Endodermal cell (in vitro differentiated cells): ENCODE data around the gene STRADB. TPM values are rescaled to one million over a fixed set of nuclear protein-coding genes. Genes with fewer than 3 reads are reported as not detected.

Experiments
- DNase-seq: peaks from one replicate; pipeline ENCODE4 v3.0.0-alpha.2; 2017
- H3K27ac ChIP-seq: 2 replicates; pipeline ENCODE4 v1.5.1; 2013; ENCODE audit warnings: mild to moderate bottlenecking, low read depth, low read length, moderate library complexity
- H3K27me3 ChIP-seq: 2 replicates; pipeline ENCODE4 v1.6.1; 2013; ENCODE audit warnings: mild to moderate bottlenecking, low read length, moderate library complexity; ENCODE audit not compliant: insufficient read depth, control insufficient read depth, poor library complexity, severe bottlenecking
- H3K36me3 ChIP-seq: 2 replicates; pipeline ENCODE4 v1.7.0; 2013; ENCODE audit warnings: mild to moderate bottlenecking, low read length, moderate library complexity; ENCODE audit not compliant: control insufficient read depth, insufficient read depth
- H3K4me1 ChIP-seq: one replicate; pipeline ENCODE4 v1.7.0; 2013; ENCODE audit warnings: low read length; ENCODE audit not compliant: control insufficient read depth, insufficient read depth
- H3K4me3 ChIP-seq: 2 replicates; pipeline ENCODE4 v1.5.1; 2013; ENCODE audit warnings: mild to moderate bottlenecking, low read length, moderate library complexity
- H3K9ac ChIP-seq: 2 replicates; pipeline ENCODE4 v1.6.1; 2013; ENCODE audit warnings: mild to moderate bottlenecking, low read length, moderate library complexity; ENCODE audit not compliant: poor library complexity, severe bottlenecking; ENCODE audit errors: extremely low read depth
- H3K9me3 ChIP-seq: 2 replicates; pipeline ENCODE4 v1.6.1; 2013; ENCODE audit warnings: mild to moderate bottlenecking, low read length, moderate library complexity; ENCODE audit not compliant: control insufficient read depth
- H3K27ac Mint-ChIP-seq: 2 replicates; pipeline ENCODE4 v1.8.0; 2020; ENCODE audit warnings: mixed read lengths
- H3K27me3 Mint-ChIP-seq: 2 replicates; pipeline ENCODE4 v1.8.0; 2021; ENCODE audit warnings: mild to moderate bottlenecking, mixed read lengths; ENCODE audit not compliant: insufficient read depth
- H3K36me3 Mint-ChIP-seq: 2 replicates; pipeline ENCODE4 v1.8.0; 2020; ENCODE audit warnings: low read depth, mixed read lengths
- H3K4me1 Mint-ChIP-seq: 2 replicates; pipeline ENCODE4 v1.8.0; 2020; ENCODE audit warnings: mixed read lengths
- H3K4me3 Mint-ChIP-seq: 2 replicates; pipeline ENCODE4 v1.8.0; 2020; ENCODE audit warnings: mild to moderate bottlenecking, moderate library complexity, mixed read lengths
- H3K9me3 Mint-ChIP-seq: 2 replicates; pipeline ENCODE4 v1.8.0; 2020; ENCODE audit warnings: mild to moderate bottlenecking, mixed read lengths
- WGBS, 2 experiments: methylation state at CpG; one replicate each; pipeline versions ENCODE4 v1.1.5 to v1.1.7; 2013; ENCODE audit warnings: missing lambda C conversion rate in 2 of 2, mixed read lengths in 1 of 2; ENCODE audit not compliant: insufficient coverage in 1 of 2, insufficient read length in 1 of 2; 5-methylcytosine and 5-hydroxymethylcytosine counted together
- total RNA-seq, 2 donors: library from RNA; stranded (reverse); fragmentation: NEBNext Ultra II Directional in 1 of 2; extraction: Animal tissue kit (Norgen Biotek cat#: 25700) in 1 of 2; gene quantifications; 2 replicates in 1 of 2; 3 replicates in 1 of 2; pipeline ENCODE4 v1.2.1, GENCODE V29; 2021
- TF ChIP-seq, protein P1 (sequence below): fragments of 200-600 bp; sonication (generic); conservative IDR thresholded peaks from 2 replicates; pipeline ENCODE4 v1.5.0; 2021; ENCODE audit warnings: antibody characterized with exemption, mild to moderate bottlenecking

STRADB gene
- total RNA-seq, 2 donors from 2014 or later: 39.7 to 50.1 TPM

GRCh38 chr2:201515573-201516246, 64.2 kb downstream of the STRADB start:
- Mint-ChIP-seq H3K4me3 (no peak overlapping the region), H3K27ac (no peak overlapping the region), H3K4me1 (no peaks in the 10 kb centered on the region), H3K9me3 (no peaks in the 10 kb centered on the region), H3K36me3 (no peaks in the 10 kb centered on the region), H3K27me3 (no peaks in the 10 kb centered on the region)
- no peaks in the 10 kb centered on the region for H3K27me3 ChIP-seq
- H3K9ac ChIP-seq: no peak overlapping the region
- H3K4me3 ChIP-seq: no peak overlapping the region
- no peaks in the 10 kb centered on the region for H3K36me3 ChIP-seq
- H3K27ac ChIP-seq: no peak overlapping the region
- TF ChIP-seq, protein P1, sequence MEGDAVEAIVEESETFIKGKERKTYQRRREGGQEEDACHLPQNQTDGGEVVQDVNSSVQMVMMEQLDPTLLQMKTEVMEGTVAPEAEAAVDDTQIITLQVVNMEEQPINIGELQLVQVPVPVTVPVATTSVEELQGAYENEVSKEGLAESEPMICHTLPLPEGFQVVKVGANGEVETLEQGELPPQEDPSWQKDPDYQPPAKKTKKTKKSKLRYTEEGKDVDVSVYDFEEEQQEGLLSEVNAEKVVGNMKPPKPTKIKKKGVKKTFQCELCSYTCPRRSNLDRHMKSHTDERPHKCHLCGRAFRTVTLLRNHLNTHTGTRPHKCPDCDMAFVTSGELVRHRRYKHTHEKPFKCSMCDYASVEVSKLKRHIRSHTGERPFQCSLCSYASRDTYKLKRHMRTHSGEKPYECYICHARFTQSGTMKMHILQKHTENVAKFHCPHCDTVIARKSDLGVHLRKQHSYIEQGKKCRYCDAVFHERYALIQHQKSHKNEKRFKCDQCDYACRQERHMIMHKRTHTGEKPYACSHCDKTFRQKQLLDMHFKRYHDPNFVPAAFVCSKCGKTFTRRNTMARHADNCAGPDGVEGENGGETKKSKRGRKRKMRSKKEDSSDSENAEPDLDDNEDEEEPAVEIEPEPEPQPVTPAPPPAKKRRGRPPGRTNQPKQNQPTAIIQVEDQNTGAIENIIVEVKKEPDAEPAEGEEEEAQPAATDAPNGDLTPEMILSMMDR: no peak
- no peak for DNase-seq
- H3K4me1 ChIP-seq: no peaks in the 10 kb centered on the region
- no peaks in the 10 kb centered on the region for H3K9me3 ChIP-seq
- 90 to 92% methylated on average over 2 to 4 of the region's 4 CpGs for WGBS, 2 experiments

DNA sequence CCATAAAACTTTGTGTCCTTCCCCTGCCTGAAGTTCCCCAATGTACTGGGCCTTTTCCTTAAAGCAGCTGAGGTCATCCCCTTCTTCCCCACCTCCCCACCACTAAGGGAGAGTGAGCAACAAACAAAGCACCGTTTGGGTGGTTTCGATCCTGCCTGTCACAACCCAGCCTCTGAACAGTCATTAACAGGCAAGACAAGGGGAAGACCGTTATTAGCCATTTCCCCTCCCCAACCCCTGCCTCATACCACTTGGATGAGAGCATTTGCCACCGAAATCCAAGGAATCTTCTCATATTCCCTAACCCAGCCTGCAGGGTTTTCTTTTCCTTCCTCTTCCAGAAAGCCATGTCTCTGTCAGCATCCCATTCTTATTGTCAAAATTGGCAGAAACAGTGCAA, 65.6 kb downstream of the STRADB start:
- Mint-ChIP-seq H3K27ac (no peak overlapping the region), H3K9me3 (no peaks in the 10 kb centered on the region), H3K27me3 (no peaks in the 10 kb centered on the region), H3K36me3 (no peaks in the 10 kb centered on the region), H3K4me3 (no peak overlapping the region), H3K4me1 (no peaks in the 10 kb centered on the region)
- H3K36me3 ChIP-seq: no peaks in the 10 kb centered on the region
- H3K27me3 ChIP-seq: no peaks in the 10 kb centered on the region
- no peak for DNase-seq
- H3K4me3 ChIP-seq: no peak overlapping the region
- no peak overlapping the region for H3K27ac ChIP-seq
- H3K9me3 ChIP-seq: no peaks in the 10 kb centered on the region
- TF ChIP-seq, protein P1: no peak
- no peak overlapping the region for H3K9ac ChIP-seq
- H3K4me1 ChIP-seq: no peaks in the 10 kb centered on the region
- 69 to 75% methylated on average over 2 to 4 of the region's 4 CpGs for WGBS, 2 experiments

- H3K36me3 ChIP-seq: no peaks in the 10 kb centered on the region
- no peaks in the 10 kb centered on the region for H3K4me1 Mint-ChIP-seq
- H3K36me3 Mint-ChIP-seq: no peaks in the 10 kb centered on the region
- H3K9me3 ChIP-seq: peaks cover 5% of the 10 kb centered on the region
- no peaks in the 10 kb centered on the region for H3K4me1 ChIP-seq
- no peak overlapping the region for H3K4me3 Mint-ChIP-seq
- TF ChIP-seq, protein P1: no peak
- H3K4me3 ChIP-seq: no peak overlapping the region
- peaks cover 2% of the 10 kb centered on the region for H3K9me3 Mint-ChIP-seq
- WGBS, 2 experiments: 94 to 100% methylated on average over 2 of the region's 2 CpGs
- H3K27ac Mint-ChIP-seq: no peak overlapping the region
- DNase-seq: no peak
- H3K27me3 Mint-ChIP-seq: peaks cover 11% of the 10 kb centered on the region
- H3K27ac ChIP-seq: no peak overlapping the region
- H3K9ac ChIP-seq: no peak overlapping the region
- no peaks in the 10 kb centered on the region for H3K27me3 ChIP-seq
Observed at GRCh38 chr2:201520201-201520600, 68.7 kb downstream of the STRADB start.
